Fibroblast of lung (primary cell): ENCODE results near the gene CERS4. TPM values are rescaled to one million over a fixed set of nuclear protein-coding genes. Genes with fewer than 3 reads are reported as not detected.

Experiments
- DNase-seq, 2 donors: peaks; one replicate each; pipeline versions ENCODE4 v3.0.0 to v3.0.0-alpha.2; 2010; ENCODE audit warnings: low read depth in 2 of 2
- H2AFZ ChIP-seq: 2 replicates; pipeline ENCODE4 v1.5.1; 2012; ENCODE audit warnings: low read length, control low read depth, inconsistent platforms
- H3K27ac ChIP-seq: 2 replicates; pipeline ENCODE4 v1.5.1; 2011; ENCODE audit warnings: low read length, control low read depth; ENCODE audit not compliant: insufficient read depth
- H3K27me3 ChIP-seq: 2 replicates; pipeline ENCODE4 v1.5.1; 2011; ENCODE audit warnings: mild to moderate bottlenecking, low read length; ENCODE audit not compliant: control insufficient read depth, insufficient read depth
- H3K36me3 ChIP-seq: 2 replicates; pipeline ENCODE4 v1.5.1; 2011; ENCODE audit warnings: low read length; ENCODE audit not compliant: control insufficient read depth, insufficient read depth
- H3K4me1 ChIP-seq: 2 replicates; pipeline ENCODE4 v1.5.1; 2011; ENCODE audit warnings: low read length; ENCODE audit not compliant: control insufficient read depth, insufficient read depth; ENCODE audit errors: extremely low read depth
- H3K4me2 ChIP-seq: 2 replicates; pipeline ENCODE4 v1.5.1; 2011; ENCODE audit warnings: low read length, control low read depth; ENCODE audit not compliant: insufficient read depth; ENCODE audit errors: extremely low read depth
- H3K4me3 ChIP-seq, 4 experiments: fragments of 200-600 bp in 1 of 4; sonication (generic) in 1 of 4; replicated peaks in 1 of 4; 2 replicates each; pipeline ENCODE4 v1.5.1; 2011 to 2016; ENCODE audit warnings: low read length in 4 of 4, low read depth in 3 of 4, mild to moderate bottlenecking in 3 of 4, control low read depth in 2 of 4, inconsistent platforms in 1 of 4, mixed read lengths in 1 of 4; ENCODE audit not compliant: insufficient read depth in 1 of 4; ENCODE audit errors: control extremely low read depth in 1 of 4
- H3K79me2 ChIP-seq: 2 replicates; pipeline ENCODE4 v1.5.1; 2012; ENCODE audit warnings: mild to moderate bottlenecking, low read length, inconsistent platforms; ENCODE audit not compliant: control insufficient read depth, insufficient read depth
- H3K9ac ChIP-seq: 2 replicates; pipeline ENCODE4 v1.5.1; 2011; ENCODE audit warnings: mild to moderate bottlenecking, low read length, control low read depth; ENCODE audit not compliant: insufficient read depth
- H3K9me3 ChIP-seq: 2 replicates; pipeline ENCODE4 v1.5.1; 2012; ENCODE audit warnings: low read depth, low read length; ENCODE audit not compliant: control insufficient read depth, insufficient read depth
- H4K20me1 ChIP-seq: 2 replicates; pipeline ENCODE4 v1.5.1; 2011; ENCODE audit warnings: low read length; ENCODE audit not compliant: control insufficient read depth, insufficient read depth; ENCODE audit errors: extremely low read depth
- EZH2 ChIP-seq: IDR thresholded peaks from 2 replicates; pipeline ENCODE4 v1.5.1; 2012; ENCODE audit warnings: low read length, control low read depth, mild to moderate bottlenecking; ENCODE audit errors: missing control alignments
- polyA plus RNA-seq, 2 donors: library from polyadenylated mRNA; depleted of rRNA in 1 of 2; stranded (reverse) in 1 of 2; unstranded in 1 of 2; fragments of >200 nt; gene quantifications; 2 replicates each; pipeline ENCODE4 v1.2.1, GENCODE V29; 2011 to 2012; ENCODE audit warnings: missing spikeins in 1 of 2
- total RNA-seq: library from RNA; depleted of rRNA; stranded (reverse); fragments of >200 nt; gene quantifications from 2 replicates; pipeline ENCODE4 v1.2.1, GENCODE V29; 2014
- TF ChIP-seq, protein P1 (sequence below), 2 donors: IDR thresholded peaks in 1 of 2; conservative IDR thresholded peaks in 1 of 2; 1 replicate in 1 of 2; 2 replicates in 1 of 2; pipeline ENCODE4 v1.5.1; 2011 to 2012; ENCODE audit warnings: low read length in 2 of 2, control low read depth in 1 of 2, inconsistent platforms in 1 of 2, low read depth in 1 of 2, mild to moderate bottlenecking in 1 of 2

The CERS4 gene
- total and polyA plus RNA-seq, 2 donors (not counting 1 experiment from before 2014, with no cell fraction given), result 0.74 to 17.0 TPM

GRCh38 chr19:8248348-8249328 is 39.5 kb downstream of the CERS4 start:
- no peak for DNase-seq
- Histone ChIP-seq H3K4me3 (no peak overlapping the region), H3K4me2 (no peak overlapping the region), H3K4me1 (no peaks in the 10 kb centered on the region), H3K9me3 (no peaks in the 10 kb centered on the region), H2AFZ (no peak overlapping the region), H3K27ac (no peak overlapping the region), H3K36me3 (no peaks in the 10 kb centered on the region), H3K9ac (no peak overlapping the region), H3K27me3 (no peaks in the 10 kb centered on the region), H3K79me2 (no peaks in the 10 kb centered on the region), H4K20me1 (no peaks in the 10 kb centered on the region)
- TF ChIP-seq EZH2, result no peak
- TF ChIP-seq, protein P1, sequence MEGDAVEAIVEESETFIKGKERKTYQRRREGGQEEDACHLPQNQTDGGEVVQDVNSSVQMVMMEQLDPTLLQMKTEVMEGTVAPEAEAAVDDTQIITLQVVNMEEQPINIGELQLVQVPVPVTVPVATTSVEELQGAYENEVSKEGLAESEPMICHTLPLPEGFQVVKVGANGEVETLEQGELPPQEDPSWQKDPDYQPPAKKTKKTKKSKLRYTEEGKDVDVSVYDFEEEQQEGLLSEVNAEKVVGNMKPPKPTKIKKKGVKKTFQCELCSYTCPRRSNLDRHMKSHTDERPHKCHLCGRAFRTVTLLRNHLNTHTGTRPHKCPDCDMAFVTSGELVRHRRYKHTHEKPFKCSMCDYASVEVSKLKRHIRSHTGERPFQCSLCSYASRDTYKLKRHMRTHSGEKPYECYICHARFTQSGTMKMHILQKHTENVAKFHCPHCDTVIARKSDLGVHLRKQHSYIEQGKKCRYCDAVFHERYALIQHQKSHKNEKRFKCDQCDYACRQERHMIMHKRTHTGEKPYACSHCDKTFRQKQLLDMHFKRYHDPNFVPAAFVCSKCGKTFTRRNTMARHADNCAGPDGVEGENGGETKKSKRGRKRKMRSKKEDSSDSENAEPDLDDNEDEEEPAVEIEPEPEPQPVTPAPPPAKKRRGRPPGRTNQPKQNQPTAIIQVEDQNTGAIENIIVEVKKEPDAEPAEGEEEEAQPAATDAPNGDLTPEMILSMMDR (conservative IDR thresholded peaks at IDR 0.05 in 1 of 2, IDR thresholded peaks at IDR 0.05 in 1 of 2; ENCODE audit: low read depth in 1 of 2, low read length in 2 of 2), result no peak

GRCh38 chr19:8250596-8250995 is 41.4 kb downstream of the CERS4 start:
- no peaks in the 10 kb centered on the region for H3K9me3 ChIP-seq
- H3K27ac ChIP-seq, result no peak overlapping the region
- no peaks in the 10 kb centered on the region for H3K36me3 ChIP-seq
- TF ChIP-seq, protein P1 (conservative IDR thresholded peaks at IDR 0.05 in 1 of 2, IDR thresholded peaks at IDR 0.05 in 1 of 2; ENCODE audit: low read depth in 1 of 2, low read length in 2 of 2), result no peak
- no peak for TF ChIP-seq EZH2
- no peak overlapping the region for H3K9ac ChIP-seq
- H3K79me2 ChIP-seq, result no peaks in the 10 kb centered on the region
- H2AFZ ChIP-seq, result no peak overlapping the region
- no peak overlapping the region for H3K4me2 ChIP-seq
- H3K4me3 ChIP-seq, result no peak overlapping the region
- no peaks in the 10 kb centered on the region for H3K27me3 ChIP-seq
- H4K20me1 ChIP-seq, result no peaks in the 10 kb centered on the region
- no peak for DNase-seq
- no peaks in the 10 kb centered on the region for H3K4me1 ChIP-seq

GRCh38 chr19:8251025-8251472 is 41.9 kb downstream of the CERS4 start:
- Histone ChIP-seq H3K4me3 (no peak overlapping the region), H3K79me2 (no peaks in the 10 kb centered on the region), H3K9ac (no peak overlapping the region), H4K20me1 (no peaks in the 10 kb centered on the region), H3K9me3 (no peaks in the 10 kb centered on the region), H2AFZ (no peak overlapping the region), H3K27ac (no peak overlapping the region), H3K36me3 (no peaks in the 10 kb centered on the region), H3K4me2 (no peak overlapping the region), H3K4me1 (no peaks in the 10 kb centered on the region), H3K27me3 (no peaks in the 10 kb centered on the region)
- TF ChIP-seq EZH2, result no peak
- TF ChIP-seq, protein P1 (conservative IDR thresholded peaks at IDR 0.05 in 1 of 2, IDR thresholded peaks at IDR 0.05 in 1 of 2; ENCODE audit: low read depth in 1 of 2, low read length in 2 of 2), result peak in 1 of 2 donors; percentile 10
- DNase-seq, result peak; percentile 47 to 55
